Colonic mucosa (tissue), 4 donors: ENCODE data around the gene SHLD2. TPM values are rescaled to one million over a fixed set of nuclear protein-coding genes. Genes with fewer than 3 reads are reported as not detected.

Experiments used
- DNase-seq: peaks from one replicate; pipeline ENCODE4 v3.0.0-alpha.2; 2020
- H3K27ac ChIP-seq: fragments of 200-600 bp; one replicate; pipeline ENCODE4 v1.8.0; 2021
- H3K27me3 ChIP-seq: fragments of 200-600 bp; one replicate; pipeline ENCODE4 v1.8.0; 2021
- H3K36me3 ChIP-seq: fragments of 200-600 bp; one replicate; pipeline ENCODE4 v1.8.0; 2021
- H3K4me1 ChIP-seq: fragments of 200-600 bp; one replicate; pipeline ENCODE4 v1.8.0; 2021; ENCODE audit warnings: mild to moderate bottlenecking
- H3K4me3 ChIP-seq: fragments of 200-600 bp; one replicate; pipeline ENCODE4 v1.8.0; 2021
- H3K9ac ChIP-seq, 2 donors: one replicate each; pipeline ENCODE4 v1.7.0; 2013; ENCODE audit warnings: control low read depth in 2 of 2, low read depth in 2 of 2, low read length in 2 of 2
- H3K9me3 ChIP-seq: fragments of 200-600 bp; one replicate; pipeline ENCODE4 v1.8.0; 2021
- intact Hi-C: fragments of 100-400 bp; cut with DNase I; formaldehyde crosslinking; loops from one replicate; pipeline ENCODE4 v1.14.1; 2022
- total RNA-seq, 2 donors: library from RNA; stranded (reverse); fragmentation: NEBNext Ultra II Directional in 1 of 2; extraction: Animal tissue kit (Norgen Biotek cat#: 25700) in 1 of 2; gene quantifications; one replicate each; pipeline ENCODE4 v1.2.1, GENCODE V29; 2021
- TF ChIP-seq, protein P1 (sequence below): fragments of 200-600 bp; IDR thresholded peaks from one replicate; pipeline ENCODE4 v1.8.0; 2022; ENCODE audit warnings: antibody characterized with exemption, mild to moderate bottlenecking
- donor health status: healthy.
- donor health status: DM: no; HTN: no; CAD: no.
- donor health status: DM: no; HTN: no; CAD: no.

SHLD2 gene
- total RNA-seq, 2 donors from 2014 or later: 27.8 to 28.3 TPM

GRCh38 chr10:87058171-87058570, 36.8 kb upstream of the SHLD2 start:
- no peak overlapping the region for H3K9ac ChIP-seq
- no peak overlapping the region for H3K4me3 ChIP-seq
- no peak overlapping the region for H3K27ac ChIP-seq
- no peaks in the 10 kb centered on the region for H3K9me3 ChIP-seq
- H3K27me3 ChIP-seq: no peaks in the 10 kb centered on the region
- intact Hi-C loops: no loop called here
- H3K36me3 ChIP-seq: peaks cover 8% of the 10 kb centered on the region
- no peaks in the 10 kb centered on the region for H3K4me1 ChIP-seq
- TF ChIP-seq, protein P1, sequence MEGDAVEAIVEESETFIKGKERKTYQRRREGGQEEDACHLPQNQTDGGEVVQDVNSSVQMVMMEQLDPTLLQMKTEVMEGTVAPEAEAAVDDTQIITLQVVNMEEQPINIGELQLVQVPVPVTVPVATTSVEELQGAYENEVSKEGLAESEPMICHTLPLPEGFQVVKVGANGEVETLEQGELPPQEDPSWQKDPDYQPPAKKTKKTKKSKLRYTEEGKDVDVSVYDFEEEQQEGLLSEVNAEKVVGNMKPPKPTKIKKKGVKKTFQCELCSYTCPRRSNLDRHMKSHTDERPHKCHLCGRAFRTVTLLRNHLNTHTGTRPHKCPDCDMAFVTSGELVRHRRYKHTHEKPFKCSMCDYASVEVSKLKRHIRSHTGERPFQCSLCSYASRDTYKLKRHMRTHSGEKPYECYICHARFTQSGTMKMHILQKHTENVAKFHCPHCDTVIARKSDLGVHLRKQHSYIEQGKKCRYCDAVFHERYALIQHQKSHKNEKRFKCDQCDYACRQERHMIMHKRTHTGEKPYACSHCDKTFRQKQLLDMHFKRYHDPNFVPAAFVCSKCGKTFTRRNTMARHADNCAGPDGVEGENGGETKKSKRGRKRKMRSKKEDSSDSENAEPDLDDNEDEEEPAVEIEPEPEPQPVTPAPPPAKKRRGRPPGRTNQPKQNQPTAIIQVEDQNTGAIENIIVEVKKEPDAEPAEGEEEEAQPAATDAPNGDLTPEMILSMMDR: no peak
- no peak for DNase-seq

DNA sequence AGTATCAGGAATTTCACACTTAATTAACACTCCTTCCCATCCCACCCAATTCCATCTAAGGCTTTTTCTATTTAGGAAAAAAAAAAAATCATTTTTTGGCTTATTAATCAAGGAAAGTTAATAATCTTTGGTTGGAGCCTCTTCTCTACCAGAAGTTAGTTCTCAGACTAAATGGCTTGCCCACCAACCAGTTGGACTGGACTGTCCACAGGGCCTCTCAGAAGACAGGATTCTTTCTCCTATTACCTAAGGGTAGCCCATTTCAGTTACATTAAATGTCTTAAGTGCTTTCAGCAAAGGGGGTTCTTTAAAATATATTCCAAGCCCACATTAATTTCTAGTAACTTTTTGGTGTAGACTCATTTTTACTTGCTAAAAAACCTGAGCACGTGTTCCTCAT, 35.6 kb upstream of the SHLD2 start:
- H3K9me3 ChIP-seq: no peaks in the 10 kb centered on the region
- TF ChIP-seq, protein P1: no peak
- peaks cover 8% of the 10 kb centered on the region for H3K36me3 ChIP-seq
- no peak for DNase-seq
- H3K4me1 ChIP-seq: no peaks in the 10 kb centered on the region
- no peak overlapping the region for H3K9ac ChIP-seq
- H3K4me3 ChIP-seq: no peak overlapping the region
- intact Hi-C loops: no loop called here
- no peaks in the 10 kb centered on the region for H3K27me3 ChIP-seq
- H3K27ac ChIP-seq: no peak overlapping the region

- Histone ChIP-seq H3K9me3 (no peaks in the 10 kb centered on the region), H3K4me1 (no peaks in the 10 kb centered on the region), H3K9ac (no peak overlapping the region), H3K4me3 (no peak overlapping the region), H3K36me3 (peaks cover 8% of the 10 kb centered on the region), H3K27me3 (no peaks in the 10 kb centered on the region), H3K27ac (no peak overlapping the region)
- TF ChIP-seq, protein P1: no peak
- intact Hi-C loops: no loop called here
- no peak for DNase-seq
Measured at GRCh38 chr10:87060280-87060928, 34.6 kb upstream of the SHLD2 start.

DNA sequence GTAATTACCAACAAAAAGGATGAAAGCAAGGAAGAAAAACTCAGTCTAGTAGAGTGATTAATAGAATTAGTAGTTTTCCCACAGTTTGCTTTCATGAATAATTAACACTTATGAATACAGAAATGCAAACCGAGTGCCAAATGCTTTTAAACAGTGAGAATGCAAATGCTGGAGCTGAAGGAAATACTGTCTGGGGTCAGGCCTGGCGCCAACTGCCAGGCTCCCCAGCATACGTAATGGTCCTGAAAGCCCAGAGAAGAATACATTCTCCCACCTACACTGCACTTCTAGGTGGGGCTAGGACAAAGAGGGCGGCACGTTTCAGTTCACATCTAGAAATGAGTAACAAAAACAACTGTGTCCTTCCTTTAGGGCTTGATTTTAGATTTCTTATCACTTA, 30.4 kb upstream of the SHLD2 start:
- Histone ChIP-seq H3K27me3 (no peaks in the 10 kb centered on the region), H3K9me3 (no peaks in the 10 kb centered on the region), H3K4me3 (no peak overlapping the region), H3K4me1 (no peaks in the 10 kb centered on the region), H3K27ac (no peak overlapping the region), H3K9ac (no peak overlapping the region), H3K36me3 (peaks cover 12% of the 10 kb centered on the region)
- intact Hi-C loops: no loop called here
- TF ChIP-seq, protein P1: no peak
- no peak for DNase-seq

DNA sequence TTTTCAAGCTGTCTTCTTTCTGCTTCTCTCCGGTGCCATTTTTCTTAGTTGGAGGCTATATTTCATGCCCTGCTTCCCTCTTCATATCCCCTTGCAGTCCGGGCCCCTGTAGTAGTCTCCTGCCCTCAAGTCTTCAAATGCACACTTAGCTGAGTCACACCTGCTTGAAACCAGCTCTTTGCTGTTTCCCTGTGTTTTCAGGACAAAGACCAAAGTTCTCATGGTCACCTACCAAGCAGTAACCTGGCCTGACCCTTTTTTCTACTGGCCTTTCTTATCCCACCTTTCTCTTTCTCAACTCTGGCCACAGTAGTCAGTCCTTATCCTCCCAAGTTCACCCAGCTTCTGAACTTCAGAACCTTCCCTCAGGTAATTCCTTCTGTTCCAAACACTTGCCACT, 28.8 kb upstream of the SHLD2 start:
- Histone ChIP-seq H3K4me3 (no peak overlapping the region), H3K36me3 (peaks cover 12% of the 10 kb centered on the region), H3K9me3 (no peaks in the 10 kb centered on the region), H3K27ac (no peak overlapping the region), H3K4me1 (no peaks in the 10 kb centered on the region), H3K9ac (no peak overlapping the region), H3K27me3 (no peaks in the 10 kb centered on the region)
- DNase-seq: no peak
- intact Hi-C loops: no loop called here
- TF ChIP-seq, protein P1: no peak
